ENCODE measurements around the gene FCAR.
A peak's percentile ranks its signal among the peaks of the same experiment; 100 is the strongest.
"Not testable (repeated sequence)": the region's sequence is repeated elsewhere in the genome, so short reads cannot be mapped to it uniquely, and the experiment has no call there.

FCAR gene

DNA sequence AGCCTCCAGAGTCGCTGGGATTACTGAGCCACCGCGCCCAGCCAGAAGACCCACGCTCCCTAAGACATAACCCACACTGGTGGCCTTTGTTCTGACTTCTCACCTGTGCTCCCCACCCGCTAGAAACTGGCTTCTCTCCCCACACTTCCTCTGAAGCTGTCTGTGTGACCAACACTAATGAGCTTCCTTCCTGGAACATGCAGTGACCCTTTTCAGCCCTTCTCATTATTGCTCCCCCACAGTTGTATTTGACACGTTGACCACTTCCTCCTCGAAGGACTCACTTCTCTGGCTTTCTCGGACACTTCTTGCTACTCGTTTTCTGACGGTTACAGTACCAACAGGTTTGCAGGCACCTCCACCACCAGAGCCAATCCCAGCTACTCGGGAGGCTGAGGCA lies 42.8 kb downstream of the FCAR start:
- no peak overlapping the region for H3K23ac ChIP-seq (ENCODE audit: low read length)
- no peak overlapping the region for H2BK5ac ChIP-seq (ENCODE audit: low read depth, low read length, poor library complexity)
- no peaks in the 10 kb centered on the region for H3K79me2 ChIP-seq (ENCODE audit: control insufficient read depth, insufficient read depth, low read length, poor library complexity)
- no peak overlapping the region for H3K4me2 ChIP-seq (ENCODE audit: low read length)
- H3K27me3 ChIP-seq (ENCODE audit: insufficient read depth, low read length), result no peaks in the 10 kb centered on the region
- H3K9ac ChIP-seq (ENCODE audit: low read length), result no peak overlapping the region
- H4K8ac ChIP-seq (ENCODE audit: low read depth, low read length), result no peak overlapping the region
- H3K36me3 ChIP-seq (ENCODE audit: control insufficient read depth in 1 of 2, insufficient read depth in 2 of 2, low read length in 2 of 2), result no peaks in the 10 kb centered on the region
- no peak overlapping the region for H3K4me3 ChIP-seq (ENCODE audit: low read depth, low read length)
- H2BK12ac ChIP-seq (ENCODE audit: low read length), result no peak overlapping the region
- H4K91ac ChIP-seq (ENCODE audit: low read depth, low read length), result no peak overlapping the region
- no peak overlapping the region for H3K4ac ChIP-seq (ENCODE audit: low read depth, low read length)
- no peak overlapping the region for H3K27ac ChIP-seq (ENCODE audit: low read depth, low read length)
- H3K14ac ChIP-seq (ENCODE audit: low read length), result no peak overlapping the region
- no peak overlapping the region for H2AK5ac ChIP-seq (ENCODE audit: low read length)
- no CpG with 5 or more reads among the region's 11 CpGs for WGBS (ENCODE audit: extremely low coverage, insufficient coverage, insufficient read length)
- no peaks in the 10 kb centered on the region for H3K79me1 ChIP-seq (ENCODE audit: low read length)
- no peaks in the 10 kb centered on the region for H3K9me3 ChIP-seq (ENCODE audit: insufficient read depth, low read depth, low read length)
- H3K4me1 ChIP-seq (ENCODE audit: control insufficient read depth in 1 of 2, insufficient read depth in 2 of 2, low read length in 2 of 2), result no peaks in the 10 kb centered on the region
- H2BK120ac ChIP-seq (ENCODE audit: insufficient read depth, low read length, poor library complexity), result no peak overlapping the region
- no peak overlapping the region for H3K18ac ChIP-seq (ENCODE audit: low read length)
- DNase-seq, result no peak
- H4K12ac ChIP-seq (ENCODE audit: low read depth, low read length), result no peak overlapping the region
- H2AFZ ChIP-seq (ENCODE audit: insufficient read depth, low read length, poor library complexity), result no peak overlapping the region

DNA sequence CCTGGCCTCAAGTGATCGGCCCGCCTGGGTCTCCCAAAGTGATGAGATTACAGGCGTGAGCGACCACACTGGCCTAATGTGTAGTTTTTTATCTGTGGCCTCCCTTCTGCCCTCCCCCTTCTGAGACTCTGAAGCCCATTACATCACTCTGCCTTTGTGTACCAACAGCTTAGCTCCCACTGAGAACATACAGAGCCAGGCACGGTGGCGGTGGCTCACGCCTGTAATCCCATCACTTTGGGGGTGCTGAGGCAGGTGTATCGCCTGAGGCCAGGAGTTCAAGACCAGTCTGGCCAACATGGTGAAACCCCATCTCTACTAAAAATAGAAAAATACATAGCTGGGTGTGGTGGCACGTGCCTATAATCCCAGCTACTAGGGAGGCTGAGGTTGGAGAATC lies 44.5 kb downstream of the FCAR start:
- Histone ChIP-seq H3K79me1 (ENCODE audit: low read length) (peaks cover 2% of the 10 kb centered on the region), H2AK5ac (ENCODE audit: low read length) (no peak overlapping the region), H3K27me3 (ENCODE audit: insufficient read depth, low read length) (no peaks in the 10 kb centered on the region), H3K4me3 (ENCODE audit: low read depth, low read length) (no peak overlapping the region), H2BK5ac (ENCODE audit: low read depth, low read length, poor library complexity) (no peak overlapping the region), H3K14ac (ENCODE audit: low read length) (no peak overlapping the region), H2BK120ac (ENCODE audit: insufficient read depth, low read length, poor library complexity) (no peak overlapping the region), H3K36me3 (ENCODE audit: control insufficient read depth in 1 of 2, insufficient read depth in 2 of 2, low read length in 2 of 2) (no peaks in the 10 kb centered on the region), H2AFZ (ENCODE audit: insufficient read depth, low read length, poor library complexity) (no peak overlapping the region), H3K9ac (ENCODE audit: low read length) (no peak overlapping the region), H2BK12ac (ENCODE audit: low read length) (no peak overlapping the region), H4K12ac (ENCODE audit: low read depth, low read length) (no peak overlapping the region), H4K8ac (ENCODE audit: low read depth, low read length) (no peak overlapping the region), H4K91ac (ENCODE audit: low read depth, low read length) (no peak overlapping the region), H3K23ac (ENCODE audit: low read length) (no peak overlapping the region), H3K4me1 (ENCODE audit: control insufficient read depth in 1 of 2, insufficient read depth in 2 of 2, low read length in 2 of 2) (no peaks in the 10 kb centered on the region), H3K79me2 (ENCODE audit: control insufficient read depth, insufficient read depth, low read length, poor library complexity) (no peaks in the 10 kb centered on the region), H3K4ac (ENCODE audit: low read depth, low read length) (no peak overlapping the region), H3K18ac (ENCODE audit: low read length) (no peak overlapping the region), H3K9me3 (ENCODE audit: insufficient read depth, low read depth, low read length) (peaks cover 2% of the 10 kb centered on the region), H3K27ac (ENCODE audit: low read depth, low read length) (no peak overlapping the region), H3K4me2 (ENCODE audit: low read length) (no peak overlapping the region)
- WGBS (ENCODE audit: extremely low coverage, insufficient coverage, insufficient read length), result no CpG with 5 or more reads among the region's 9 CpGs
- no peak for DNase-seq

DNA sequence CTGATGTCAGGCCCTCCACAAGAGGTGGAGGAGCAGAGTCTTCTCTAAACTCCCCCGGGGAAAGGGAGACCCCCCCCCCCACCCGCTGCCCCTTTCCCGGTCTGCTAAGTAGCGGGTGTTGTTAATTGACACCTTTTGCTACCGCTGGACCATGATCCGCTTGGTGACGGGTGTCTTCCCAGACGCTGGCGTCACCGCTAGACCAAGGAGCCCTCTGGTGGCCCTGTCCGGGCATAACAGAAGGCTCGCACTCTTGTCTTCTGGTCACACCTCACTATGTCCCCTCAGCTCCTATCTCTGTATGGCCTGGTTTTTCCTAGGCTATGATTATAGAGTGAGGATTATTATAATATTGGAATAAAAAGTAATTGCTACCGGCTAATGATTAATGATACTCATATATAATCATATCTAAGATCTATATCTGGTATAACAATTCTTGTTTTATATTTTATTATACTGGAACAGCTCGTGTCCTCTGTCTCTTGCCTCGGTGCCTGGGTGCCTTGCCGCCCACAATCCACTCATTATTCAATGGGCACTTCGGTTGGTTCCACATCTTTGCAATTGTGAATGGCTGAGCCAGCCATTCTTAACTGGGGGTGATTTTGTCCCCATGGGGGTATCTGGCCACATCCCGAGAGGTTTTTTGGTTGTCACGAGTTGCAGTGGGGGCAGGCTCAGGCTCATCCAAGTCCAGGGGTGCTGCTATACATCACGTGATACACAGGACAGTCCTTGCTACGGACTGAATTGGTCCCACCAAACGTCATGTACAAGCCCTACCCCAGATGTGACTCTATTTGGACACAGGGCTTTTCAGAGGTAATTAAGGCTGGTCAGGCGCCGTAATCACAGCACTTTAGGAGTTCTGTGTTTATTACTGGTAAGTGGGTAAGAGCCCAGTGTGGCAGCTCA lies 45.9 kb downstream of the FCAR start:
- not testable (repeated sequence) for H3K79me1 ChIP-seq (ENCODE audit: low read length); H3K23ac ChIP-seq (ENCODE audit: low read length); H3K36me3 ChIP-seq (ENCODE audit: control insufficient read depth in 1 of 2, insufficient read depth in 2 of 2, low read length in 2 of 2); H2AFZ ChIP-seq (ENCODE audit: insufficient read depth, low read length, poor library complexity); H3K18ac ChIP-seq (ENCODE audit: low read length); H3K4me3 ChIP-seq (ENCODE audit: low read depth, low read length); H3K27me3 ChIP-seq (ENCODE audit: insufficient read depth, low read length); H3K14ac ChIP-seq (ENCODE audit: low read length); H3K27ac ChIP-seq (ENCODE audit: low read depth, low read length); H3K4ac ChIP-seq (ENCODE audit: low read depth, low read length); H4K8ac ChIP-seq (ENCODE audit: low read depth, low read length); H3K4me1 ChIP-seq (ENCODE audit: control insufficient read depth in 1 of 2, insufficient read depth in 2 of 2, low read length in 2 of 2); H2BK5ac ChIP-seq (ENCODE audit: low read depth, low read length, poor library complexity); H3K9me3 ChIP-seq (ENCODE audit: insufficient read depth, low read depth, low read length); H3K4me2 ChIP-seq (ENCODE audit: low read length); H3K79me2 ChIP-seq (ENCODE audit: control insufficient read depth, insufficient read depth, low read length, poor library complexity); H3K9ac ChIP-seq (ENCODE audit: low read length); H4K12ac ChIP-seq (ENCODE audit: low read depth, low read length)
- Histone ChIP-seq H2AK5ac (ENCODE audit: low read length) (peak overlapping the region; percentile 72), H2BK12ac (ENCODE audit: low read length) (peak overlapping the region; percentile 82), H4K91ac (ENCODE audit: low read depth, low read length) (peak overlapping the region; percentile 59), H2BK120ac (ENCODE audit: insufficient read depth, low read length, poor library complexity) (peak overlapping the region; percentile 27)
- DNase-seq, result peak in 1 of 2 donors; percentile 44
- WGBS (ENCODE audit: extremely low coverage, insufficient coverage, insufficient read length), result no CpG with 5 or more reads among the region's 24 CpGs

DNA sequence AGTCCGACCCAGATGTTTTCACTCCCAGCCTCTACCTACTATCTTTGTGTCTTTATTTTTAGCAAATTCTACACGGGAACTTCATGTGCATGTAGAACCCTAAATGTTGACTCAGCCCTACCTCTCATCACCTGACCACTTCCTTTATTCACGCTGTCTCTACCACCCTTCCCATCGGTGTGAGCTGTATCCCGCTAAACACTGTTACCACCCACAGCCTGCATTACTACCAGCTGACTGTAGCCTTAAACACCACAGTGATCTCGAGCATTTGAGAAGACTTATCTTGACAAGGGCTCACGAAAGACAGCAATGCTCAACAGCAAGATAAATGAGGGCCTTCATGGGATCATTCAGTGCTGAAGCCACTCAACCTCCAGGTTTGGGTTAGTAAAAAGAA lies 47.0 kb downstream of the FCAR start:
- no peak overlapping the region for H3K4me2 ChIP-seq (ENCODE audit: low read length)
- WGBS (ENCODE audit: extremely low coverage, insufficient coverage, insufficient read length), result no CpG with 5 or more reads among the region's 7 CpGs
- no peaks in the 10 kb centered on the region for H3K27me3 ChIP-seq (ENCODE audit: insufficient read depth, low read length)
- no peak overlapping the region for H2BK120ac ChIP-seq (ENCODE audit: insufficient read depth, low read length, poor library complexity)
- H2AK5ac ChIP-seq (ENCODE audit: low read length), result no peak overlapping the region
- no peak overlapping the region for H3K18ac ChIP-seq (ENCODE audit: low read length)
- no peaks in the 10 kb centered on the region for H3K36me3 ChIP-seq (ENCODE audit: control insufficient read depth in 1 of 2, insufficient read depth in 2 of 2, low read length in 2 of 2)
- no peak overlapping the region for H3K14ac ChIP-seq (ENCODE audit: low read length)
- H3K27ac ChIP-seq (ENCODE audit: low read depth, low read length), result no peak overlapping the region
- no peaks in the 10 kb centered on the region for H3K79me2 ChIP-seq (ENCODE audit: control insufficient read depth, insufficient read depth, low read length, poor library complexity)
- peaks cover 2% of the 10 kb centered on the region for H3K9me3 ChIP-seq (ENCODE audit: insufficient read depth, low read depth, low read length)
- H4K12ac ChIP-seq (ENCODE audit: low read depth, low read length), result no peak overlapping the region
- no peaks in the 10 kb centered on the region for H3K4me1 ChIP-seq (ENCODE audit: control insufficient read depth in 1 of 2, insufficient read depth in 2 of 2, low read length in 2 of 2)
- H2BK12ac ChIP-seq (ENCODE audit: low read length), result peak overlapping the region; percentile 4
- H3K4me3 ChIP-seq (ENCODE audit: low read depth, low read length), result no peak overlapping the region
- H2BK5ac ChIP-seq (ENCODE audit: low read depth, low read length, poor library complexity), result no peak overlapping the region
- H3K4ac ChIP-seq (ENCODE audit: low read depth, low read length), result no peak overlapping the region
- peaks cover 2% of the 10 kb centered on the region for H3K79me1 ChIP-seq (ENCODE audit: low read length)
- no peak overlapping the region for H3K23ac ChIP-seq (ENCODE audit: low read length)
- peak in 1 of 2 donors; percentile 25 for DNase-seq
- no peak overlapping the region for H4K8ac ChIP-seq (ENCODE audit: low read depth, low read length)
- peak overlapping the region; percentile 1 for H4K91ac ChIP-seq (ENCODE audit: low read depth, low read length)
- no peak overlapping the region for H2AFZ ChIP-seq (ENCODE audit: insufficient read depth, low read length, poor library complexity)
- H3K9ac ChIP-seq (ENCODE audit: low read length), result no peak overlapping the region

All from trophoblast cell (in vitro differentiated cells and primary cell).